ENCODE measurements around the gene COG8. TPM values are rescaled to one million over a fixed set of nuclear protein-coding genes. Genes with fewer than 3 reads are reported as not detected.

COG8 gene
- total RNA-seq, 4 donors from 2014 or later, result 29.5 to 52.0 (median 48.3) TPM

DNA sequence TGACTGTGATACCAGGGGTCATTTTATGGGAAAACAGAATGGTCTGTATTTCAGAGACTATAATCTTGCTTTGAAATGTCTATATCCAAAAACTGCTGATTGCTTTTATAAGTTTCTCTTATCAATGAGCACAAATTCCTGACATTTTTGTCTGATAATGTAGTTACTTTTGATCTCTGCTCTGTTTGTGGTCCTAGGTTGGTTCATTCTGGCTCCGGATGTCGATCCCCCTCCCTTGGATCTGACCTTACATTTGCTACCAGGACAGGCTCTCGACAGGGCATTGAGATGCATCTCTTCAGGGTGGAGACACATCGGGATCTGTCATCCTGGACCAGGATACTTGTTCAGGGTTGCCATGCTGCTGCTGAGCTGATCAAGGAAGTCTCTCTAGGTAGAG is 55.5 kb downstream of the COG8 start:
- intact Hi-C loops (cut with DNase I; ENCODE audit: low total_unique reads) (no loop called here), in situ Hi-C loops (cut with MboI; ENCODE audit: low pct_ligation_motif_present in 1 of 4, low pct_unique_long_range_greater_than_20kb in 1 of 4, low sequenced_read_pairs in 3 of 4) (loop anchor here in 2 of 4 donors (10.0 to 25.0 kb wide), 2 partner anchors 139 to 397 kb away; no protein-coding TSS in a partner anchor)
- WGBS, 2 donors (ENCODE audit: low coverage in 1 of 2), result 93 to 100% methylated on average over 3 to 4 of the region's 4 CpGs
- no peak for DNase-seq
- Histone ChIP-seq H3K9me3 (no peaks in the 10 kb centered on the region), H3K36me3 (peaks cover 0 to 11% (median 0%) of the 10 kb centered on the region in 4 donors), H3K4me1 (peaks cover 0 to 3% (median 0%) of the 10 kb centered on the region in 4 donors), H3K4me3 (no peak overlapping the region), H3K27ac (no peak overlapping the region), H3K27me3 (no peaks in the 10 kb centered on the region)
- TF ChIP-seq EP300 (IDR thresholded peaks at IDR 0.05; ENCODE audit: low read depth) (no peak), POLR2AphosphoS5 (IDR thresholded peaks at IDR 0.05) (no peak), POLR2A (IDR thresholded peaks at IDR 0.05) (no peak)
- TF ChIP-seq, protein P1, sequence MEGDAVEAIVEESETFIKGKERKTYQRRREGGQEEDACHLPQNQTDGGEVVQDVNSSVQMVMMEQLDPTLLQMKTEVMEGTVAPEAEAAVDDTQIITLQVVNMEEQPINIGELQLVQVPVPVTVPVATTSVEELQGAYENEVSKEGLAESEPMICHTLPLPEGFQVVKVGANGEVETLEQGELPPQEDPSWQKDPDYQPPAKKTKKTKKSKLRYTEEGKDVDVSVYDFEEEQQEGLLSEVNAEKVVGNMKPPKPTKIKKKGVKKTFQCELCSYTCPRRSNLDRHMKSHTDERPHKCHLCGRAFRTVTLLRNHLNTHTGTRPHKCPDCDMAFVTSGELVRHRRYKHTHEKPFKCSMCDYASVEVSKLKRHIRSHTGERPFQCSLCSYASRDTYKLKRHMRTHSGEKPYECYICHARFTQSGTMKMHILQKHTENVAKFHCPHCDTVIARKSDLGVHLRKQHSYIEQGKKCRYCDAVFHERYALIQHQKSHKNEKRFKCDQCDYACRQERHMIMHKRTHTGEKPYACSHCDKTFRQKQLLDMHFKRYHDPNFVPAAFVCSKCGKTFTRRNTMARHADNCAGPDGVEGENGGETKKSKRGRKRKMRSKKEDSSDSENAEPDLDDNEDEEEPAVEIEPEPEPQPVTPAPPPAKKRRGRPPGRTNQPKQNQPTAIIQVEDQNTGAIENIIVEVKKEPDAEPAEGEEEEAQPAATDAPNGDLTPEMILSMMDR (IDR thresholded peaks at IDR 0.05), result no peak

DNA sequence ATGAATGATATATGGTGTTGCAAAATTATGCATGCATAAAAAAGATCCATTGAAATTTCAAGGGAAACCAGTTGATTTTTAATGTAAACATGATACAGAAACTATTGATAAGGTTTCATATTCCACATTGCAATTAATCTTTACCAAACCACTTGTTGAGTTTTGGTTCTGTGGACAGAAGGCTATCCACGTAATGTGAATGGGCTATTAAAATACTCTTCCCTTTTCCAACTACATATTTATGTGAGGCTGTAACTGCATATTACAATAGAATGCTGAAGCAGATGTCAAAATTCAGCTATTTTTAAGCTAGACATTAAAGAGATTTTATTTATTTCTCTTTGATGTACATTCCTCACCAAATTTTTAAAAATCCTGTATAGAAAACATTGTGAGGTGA is 62.0 kb downstream of the COG8 start:
- in situ Hi-C loops (cut with MboI; ENCODE audit: low pct_ligation_motif_present in 1 of 4, low pct_unique_long_range_greater_than_20kb in 1 of 4, low sequenced_read_pairs in 3 of 4) (loop anchor here in 1 of 4 donors (25.0 kb wide), 1 partner anchor 390 kb away; no protein-coding TSS in a partner anchor), intact Hi-C loops (cut with DNase I; ENCODE audit: low total_unique reads) (no loop called here)
- Histone ChIP-seq H3K36me3 (no peaks in the 10 kb centered on the region), H3K4me1 (peaks cover 0 to 13% (median 0%) of the 10 kb centered on the region in 4 donors), H3K9me3 (no peaks in the 10 kb centered on the region), H3K27ac (peak overlapping the region in 2 of 4 donors; percentile 34 to 50), H3K27me3 (no peaks in the 10 kb centered on the region), H3K4me3 (no peak overlapping the region)
- DNase-seq, result no peak
- WGBS, 2 donors (ENCODE audit: low coverage in 1 of 2), result 70 to 71% methylated on average over 1 of the region's 1 CpG
- TF ChIP-seq, protein P1 (IDR thresholded peaks at IDR 0.05), result no peak
- TF ChIP-seq POLR2AphosphoS5 (IDR thresholded peaks at IDR 0.05) (no peak), POLR2A (IDR thresholded peaks at IDR 0.05) (no peak), EP300 (IDR thresholded peaks at IDR 0.05; ENCODE audit: low read depth) (no peak)

Other genes with a start within 250 kb of the COG8 start
- 10 to 100 TPM in 1 of 4 donors, 1 to 10 TPM in 2, under 1 TPM in 1; 0.20 to 12.0 (median 7.9) TPM for gene HAS3, start 233.9 kb downstream of the COG8 start, total RNA-seq
- 100 to 1,000 TPM in 1 of 4 donors, 10 to 100 TPM in 3; 49.2 to 207 (median 68.9) TPM for gene CHTF8, start 207.0 kb downstream of the COG8 start, total RNA-seq
- 10 to 100 TPM; 10.1 to 79.4 (median 17.6) TPM for gene UTP4, start 206.9 kb downstream of the COG8 start, total RNA-seq
- 10 to 100 TPM; 14.2 to 31.4 (median 24.1) TPM for gene SNTB2, start 152.4 kb downstream of the COG8 start, total RNA-seq
- 100 to 1,000 TPM in 1 of 4 donors, 10 to 100 TPM in 3; 11.9 to 151 (median 42.7) TPM for gene VPS4A, start 28.2 kb downstream of the COG8 start, total RNA-seq
- 10 to 100 TPM in 2 of 4 donors, 1 to 10 TPM in 2; 2.2 to 19.5 (median 8.8) TPM for gene PDF, start 9.0 kb downstream of the COG8 start, total RNA-seq
- 10 to 100 TPM in 2 of 4 donors, 1 to 10 TPM in 2; 1.8 to 17.3 (median 8.9) TPM for gene NIP7, start 208 bp upstream of the COG8 start, total RNA-seq
- gene TMED6, start 12.2 kb upstream of the COG8 start, total RNA-seq, result 1 to 10 TPM in 2 of 4 donors, not detected in 2; 5.7 to 6.8 TPM
- 100 to 1,000 TPM in 1 of 4 donors, 10 to 100 TPM in 2, 1 to 10 TPM in 1; 8.6 to 104 (median 17.3) TPM for gene TERF2, start 46.4 kb upstream of the COG8 start, total RNA-seq
- 10 to 100 TPM; 30.3 to 60.5 (median 42.4) TPM for gene CYB5B, start 85.1 kb upstream of the COG8 start, total RNA-seq
- 100 to 1,000 TPM in 2 of 4 donors, 10 to 100 TPM in 2; 37.3 to 131 (median 88.8) TPM for gene NFAT5, start 226.4 kb upstream of the COG8 start, total RNA-seq

Data from transverse colon (tissue), 4 donors.